ENCODE data around the gene BANK1. TPM values are rescaled to one million over a fixed set of nuclear protein-coding genes. Genes with fewer than 3 reads are reported as not detected.

BANK1 gene
- total RNA-seq, 8 experiments from 2014 or later, result 0.14 to 0.81 (median 0.27) TPM; not detected in 3

DNA sequence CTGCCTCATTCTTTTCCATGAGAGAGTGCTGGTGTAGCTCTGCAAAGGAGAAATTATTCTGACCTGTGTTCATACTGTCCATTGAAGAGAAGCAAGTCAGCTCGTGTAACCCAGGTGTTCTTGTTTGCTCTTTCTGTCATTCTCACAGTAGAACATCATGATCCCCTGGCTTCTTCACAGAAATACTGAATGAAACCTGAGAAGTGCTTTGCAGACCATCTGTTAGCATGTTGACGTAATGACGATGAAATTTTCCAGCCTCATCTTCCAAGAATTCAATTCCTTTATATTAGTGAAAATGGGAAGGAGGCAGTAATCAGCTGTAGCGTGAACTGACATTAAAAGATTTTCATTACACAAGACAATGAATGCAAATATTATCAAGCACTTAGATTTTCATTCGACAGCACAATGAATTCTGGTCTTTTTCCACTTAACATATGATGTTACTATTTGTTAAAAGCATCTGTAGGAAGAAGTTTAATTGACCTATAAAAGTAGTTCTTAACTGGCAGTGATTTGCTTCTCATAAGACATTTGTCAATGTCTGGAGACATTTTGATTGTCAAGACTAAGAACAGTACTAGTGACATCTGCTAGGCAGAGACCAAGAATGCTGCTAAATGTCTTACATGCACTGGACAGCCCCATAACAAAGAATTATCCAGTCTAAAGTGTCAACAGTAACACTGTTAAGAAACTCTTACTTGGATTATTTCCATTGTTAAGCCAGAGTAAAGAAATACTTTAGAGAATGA lies 246.3 kb downstream of the BANK1 start:
- ATAC-seq (replicated peaks in 6 of 8), result peak in 3 of 8 experiments; percentile 48 to 65 (median 49)
- H3K4me1 ChIP-seq (replicated peaks in 1 of 2), result peaks cover 0 to 7% of the 10 kb centered on the region in 2 donors
- in situ Hi-C loops (cut with MboI; ENCODE audit: low pct_unique_long_range_greater_than_20kb in 2 of 9, low sequenced_read_pairs in 9 of 9, unreplicated experiment in 9 of 9), result no loop called here
- H3K4me3 ChIP-seq, result no peak overlapping the region
- no peak overlapping the region for H3K27ac ChIP-seq
- 13 to 80% (median 58%) methylated on average over 1 to 5 of the region's 5 CpGs for WGBS, 10 experiments

DNA sequence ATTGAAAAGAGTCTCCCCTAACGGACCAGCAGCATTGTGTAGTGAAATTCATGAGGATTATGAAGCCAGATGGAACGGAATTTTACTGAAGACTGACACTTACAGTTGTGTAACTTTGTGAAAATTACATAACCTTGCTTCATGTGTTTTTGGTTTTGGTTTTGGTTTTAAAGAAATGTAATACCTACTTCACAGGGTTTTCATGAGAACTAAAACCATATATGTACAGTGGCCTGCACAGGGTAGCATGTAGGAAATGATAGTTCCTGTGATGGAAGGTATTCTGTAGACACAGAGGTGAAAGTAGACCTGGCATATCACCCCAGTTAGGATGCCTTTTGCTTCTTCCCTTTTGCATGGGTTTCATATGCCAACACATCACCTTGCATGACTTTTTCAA lies 247.0 kb downstream of the BANK1 start:
- peak in 2 of 8 experiments; percentile 25 to 39 for ATAC-seq (replicated peaks in 6 of 8)
- H3K27ac ChIP-seq, result no peak overlapping the region
- H3K4me1 ChIP-seq (replicated peaks in 1 of 2), result peaks cover 0 to 7% of the 10 kb centered on the region in 2 donors
- in situ Hi-C loops (cut with MboI; ENCODE audit: low pct_unique_long_range_greater_than_20kb in 2 of 9, low sequenced_read_pairs in 9 of 9, unreplicated experiment in 9 of 9), result no loop called here
- no peak overlapping the region for H3K4me3 ChIP-seq
- WGBS, 10 experiments, result 0 to 83% (median 51%) methylated on average over 1 to 2 of the region's 2 CpGs; no CpG with 5 or more reads in 1 of the 10 experiments

GRCh38 chr4:102042871-102043802 lies 252.6 kb downstream of the BANK1 start:
- WGBS, 10 experiments, result 44 to 100% (median 80%) methylated on average over 1 to 7 of the region's 7 CpGs
- Histone ChIP-seq H3K4me1 (replicated peaks in 1 of 2) (no peaks in the 10 kb centered on the region), H3K27ac (no peak overlapping the region), H3K4me3 (no peak overlapping the region)
- in situ Hi-C loops (cut with MboI; ENCODE audit: low pct_unique_long_range_greater_than_20kb in 2 of 9, low sequenced_read_pairs in 9 of 9, unreplicated experiment in 9 of 9), result no loop called here
- no peak for ATAC-seq (replicated peaks in 6 of 8)

DNA sequence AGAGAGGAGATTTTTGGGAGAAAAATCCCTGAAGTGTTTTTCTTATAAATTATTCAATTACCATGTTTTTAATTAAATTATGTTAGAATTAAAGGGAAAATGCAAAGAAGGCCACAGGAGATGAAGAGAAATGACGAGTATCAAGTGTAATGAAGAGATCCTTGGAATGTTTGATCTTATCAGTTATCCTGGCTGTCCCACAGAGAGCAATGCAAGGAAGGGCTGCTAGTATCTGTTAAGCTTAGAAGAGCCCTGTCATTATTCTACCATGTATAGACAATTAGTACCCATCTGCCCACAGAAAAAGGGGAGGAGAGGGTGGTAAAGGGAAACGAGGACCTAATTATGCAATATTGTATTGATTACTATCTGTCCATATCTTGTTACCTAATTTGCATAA lies 257.1 kb downstream of the BANK1 start:
- in situ Hi-C loops (cut with MboI; ENCODE audit: low pct_unique_long_range_greater_than_20kb in 2 of 9, low sequenced_read_pairs in 9 of 9, unreplicated experiment in 9 of 9), result no loop called here
- H3K27ac ChIP-seq, result no peak overlapping the region
- ATAC-seq (replicated peaks in 6 of 8), result no peak
- WGBS, 10 experiments, result 18 to 86% (median 65%) methylated on average over 1 to 2 of the region's 2 CpGs
- H3K4me3 ChIP-seq, result no peak overlapping the region
- H3K4me1 ChIP-seq (replicated peaks in 1 of 2), result no peaks in the 10 kb centered on the region

DNA sequence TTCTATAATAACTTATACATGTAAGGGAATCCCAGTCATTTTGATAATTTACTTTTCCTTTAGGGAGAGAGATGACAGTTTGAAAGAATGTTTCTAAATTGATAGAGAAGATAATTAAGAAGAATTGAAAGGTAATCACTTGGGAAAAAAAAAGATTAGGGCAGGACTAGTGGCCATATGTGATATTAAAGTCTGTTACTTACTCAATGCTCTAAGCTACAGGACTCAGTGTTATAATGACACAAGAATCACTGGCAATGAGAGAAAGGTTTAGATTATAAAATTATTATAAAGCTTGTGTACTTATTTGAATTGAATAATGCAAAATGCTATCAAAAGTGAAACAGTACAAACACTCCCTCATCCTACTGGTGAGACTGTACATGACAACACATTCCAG lies 265.3 kb downstream of the BANK1 start:
- ATAC-seq (replicated peaks in 6 of 8), result no peak
- in situ Hi-C loops (cut with MboI; ENCODE audit: low pct_unique_long_range_greater_than_20kb in 2 of 9, low sequenced_read_pairs in 9 of 9, unreplicated experiment in 9 of 9), result no loop called here
- Histone ChIP-seq H3K27ac (no peak overlapping the region), H3K4me3 (no peak overlapping the region), H3K4me1 (replicated peaks in 1 of 2) (no peaks in the 10 kb centered on the region)

DNA sequence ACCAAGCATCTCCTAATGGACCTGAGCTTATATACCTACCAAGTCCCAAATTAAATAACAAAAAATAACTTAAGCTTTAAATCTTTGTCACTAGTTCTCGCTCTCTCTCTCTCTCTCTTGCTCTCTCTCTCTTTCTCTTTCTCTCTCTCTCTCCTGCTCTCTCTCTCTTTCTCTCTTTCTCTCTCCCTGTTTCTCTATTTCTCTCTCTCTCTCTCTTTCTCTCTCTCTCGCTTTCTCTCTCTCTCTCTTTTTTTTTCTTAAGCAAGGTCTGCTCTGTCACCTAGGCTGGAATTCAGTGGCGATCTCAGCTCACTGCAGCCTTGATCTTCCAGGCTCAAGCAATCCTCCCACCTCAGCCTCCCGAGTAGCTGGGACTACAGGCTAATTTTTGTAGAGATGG lies 266.6 kb downstream of the BANK1 start:
- Histone ChIP-seq H3K27ac (no peak overlapping the region), H3K4me3 (no peak overlapping the region), H3K4me1 (replicated peaks in 1 of 2) (no peaks in the 10 kb centered on the region)
- in situ Hi-C loops (cut with MboI; ENCODE audit: low pct_unique_long_range_greater_than_20kb in 2 of 9, low sequenced_read_pairs in 9 of 9, unreplicated experiment in 9 of 9), result no loop called here
- ATAC-seq (replicated peaks in 6 of 8), result no peak
- 44 to 100% (median 82%) methylated on average over 1 to 4 of the region's 4 CpGs for WGBS, 10 experiments

GRCh38 chr4:102061133-102061532 lies 270.6 kb downstream of the BANK1 start:
- no peak for ATAC-seq (replicated peaks in 6 of 8)
- WGBS, 10 experiments, result 33 to 100% (median 76%) methylated on average over 1 of the region's 1 CpG; no CpG with 5 or more reads in 2 of the 10 experiments
- in situ Hi-C loops (cut with MboI; ENCODE audit: low pct_unique_long_range_greater_than_20kb in 2 of 9, low sequenced_read_pairs in 9 of 9, unreplicated experiment in 9 of 9), result no loop called here

GRCh38 chr4:102064747-102065442 lies 274.4 kb downstream of the BANK1 start:
- in situ Hi-C loops (cut with MboI; ENCODE audit: low pct_unique_long_range_greater_than_20kb in 2 of 9, low sequenced_read_pairs in 9 of 9, unreplicated experiment in 9 of 9), result no loop called here
- no peak for ATAC-seq (replicated peaks in 6 of 8)
- Histone ChIP-seq H3K4me3 (no peak overlapping the region), H3K27ac (no peak overlapping the region), H3K4me1 (replicated peaks in 1 of 2) (no peaks in the 10 kb centered on the region)

More at GRCh38 chr4:102061133-102061532, 270.6 kb downstream of the BANK1 start:
- Histone ChIP-seq H3K4me3 (no peak overlapping the region), H3K27ac (no peak overlapping the region), H3K4me1 (replicated peaks in 1 of 2) (no peaks in the 10 kb centered on the region)

DNA sequence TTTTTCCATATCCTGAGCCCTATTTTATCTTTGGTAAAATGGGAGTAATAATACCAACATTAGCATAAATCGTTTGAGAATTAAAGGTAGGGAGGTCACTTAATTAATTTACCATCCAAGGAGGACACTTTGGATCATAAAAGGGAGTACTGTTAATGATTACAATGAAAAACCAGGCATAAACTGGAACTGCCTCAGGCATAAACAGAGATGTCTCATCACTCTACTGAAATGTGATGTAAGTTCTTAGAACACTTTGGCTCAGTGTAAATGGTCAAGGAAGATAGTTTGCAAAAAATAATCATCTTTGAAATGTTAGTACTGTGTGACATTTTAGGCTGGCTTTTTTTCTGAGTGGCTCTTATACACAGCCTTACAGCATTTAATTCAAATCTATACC lies 286.1 kb downstream of the BANK1 start:
- in situ Hi-C loops (cut with MboI; ENCODE audit: low pct_unique_long_range_greater_than_20kb in 2 of 9, low sequenced_read_pairs in 9 of 9, unreplicated experiment in 9 of 9), result no loop called here
- 0 to 91% (median 57%) methylated on average over 1 of the region's 1 CpG; no CpG with 5 or more reads in 1 of the 10 experiments for WGBS, 10 experiments
- Histone ChIP-seq H3K27ac (no peak overlapping the region), H3K4me1 (replicated peaks in 1 of 2) (no peaks in the 10 kb centered on the region), H3K4me3 (no peak overlapping the region)
- peak in 2 of 8 experiments; percentile 60 to 84 for ATAC-seq (replicated peaks in 6 of 8)

- peak in 3 of 8 experiments; percentile 41 to 86 (median 81) for ATAC-seq (replicated peaks in 6 of 8)
- in situ Hi-C loops (cut with MboI; ENCODE audit: low pct_unique_long_range_greater_than_20kb in 2 of 9, low sequenced_read_pairs in 9 of 9, unreplicated experiment in 9 of 9), result no loop called here
- WGBS, 10 experiments, result 39 to 100% (median 91%) methylated on average over 1 to 2 of the region's 2 CpGs; no CpG with 5 or more reads in 2 of the 10 experiments
- H3K4me3 ChIP-seq, result no peak overlapping the region
- H3K4me1 ChIP-seq (replicated peaks in 1 of 2), result no peaks in the 10 kb centered on the region
- no peak overlapping the region for H3K27ac ChIP-seq
Measured at GRCh38 chr4:102080184-102080583, 289.7 kb downstream of the BANK1 start.

DNA sequence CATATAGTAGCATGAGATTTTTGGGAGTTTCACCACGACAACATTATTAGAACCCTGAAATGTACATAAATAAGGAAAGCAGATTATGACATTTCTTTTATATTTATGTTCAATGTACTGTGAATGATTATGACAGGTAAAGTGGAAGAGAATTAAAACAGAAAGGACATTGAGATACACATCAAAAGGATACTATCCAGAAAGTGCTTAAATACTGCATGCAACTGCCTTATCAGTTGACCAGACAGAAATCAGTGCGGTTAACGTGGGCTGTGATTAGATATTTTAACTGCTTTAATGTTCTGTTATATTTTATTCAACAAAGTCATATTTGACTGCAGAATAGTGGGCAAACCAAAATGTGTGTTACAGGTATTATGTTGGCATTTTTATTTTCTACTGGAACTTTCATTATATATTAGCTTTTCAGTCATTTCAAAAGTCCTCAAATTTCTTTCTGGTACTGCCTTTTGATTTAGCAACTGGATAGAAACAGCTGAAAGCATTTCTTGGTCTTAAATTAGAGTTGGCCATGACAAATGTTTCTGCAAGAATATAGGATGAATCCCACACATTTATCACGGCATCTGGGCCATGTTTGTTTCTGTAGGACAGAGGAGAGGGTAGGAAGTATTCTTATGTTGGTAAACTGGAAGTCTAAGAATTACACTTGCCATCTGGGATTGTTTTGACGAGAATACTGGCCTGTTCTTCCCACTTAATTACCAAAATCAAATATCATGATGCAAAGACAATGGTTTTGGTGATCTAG lies 299.5 kb downstream of the BANK1 start:
- no peak for ATAC-seq (replicated peaks in 6 of 8)
- WGBS, 10 experiments, result 44 to 100% (median 81%) methylated on average over 2 to 5 of the region's 5 CpGs
- Histone ChIP-seq H3K4me1 (replicated peaks in 1 of 2) (no peaks in the 10 kb centered on the region), H3K27ac (no peak overlapping the region), H3K4me3 (no peak overlapping the region)
- in situ Hi-C loops (cut with MboI; ENCODE audit: low pct_unique_long_range_greater_than_20kb in 2 of 9, low sequenced_read_pairs in 9 of 9, unreplicated experiment in 9 of 9), result no loop called here

- in situ Hi-C loops (cut with MboI; ENCODE audit: low pct_unique_long_range_greater_than_20kb in 2 of 9, low sequenced_read_pairs in 9 of 9, unreplicated experiment in 9 of 9), result no loop called here
- WGBS, 10 experiments, result 60 to 100% (median 97%) methylated on average over 1 to 3 of the region's 3 CpGs; no CpG with 5 or more reads in 2 of the 10 experiments
Measured at GRCh38 chr4:102091656-102092055, 301.1 kb downstream of the BANK1 start.

More at GRCh38 chr4:102091656-102092055, 301.1 kb downstream of the BANK1 start:
- Histone ChIP-seq H3K4me1 (replicated peaks in 1 of 2) (no peaks in the 10 kb centered on the region), H3K4me3 (no peak overlapping the region), H3K27ac (no peak overlapping the region)
- ATAC-seq (replicated peaks in 6 of 8), result no peak
